SKM-1 (cell line): ENCODE data around the gene INMT.

Experiments used
- DNase-seq: peaks from one replicate; lab custom pipeline; 2025; ENCODE audit not compliant: unreplicated experiment; lab: John Stamatoyannopoulos, UW

INMT gene

GRCh38 chr7:30780941-30781340 is 29.0 kb downstream of the INMT start:
- no peak for DNase-seq

- no peak for DNase-seq
Measured at GRCh38 chr7:30782690-30783089, 30.8 kb downstream of the INMT start.

GRCh38 chr7:30785786-30786185 is 33.9 kb downstream of the INMT start:
- DNase-seq = no peak

GRCh38 chr7:30787486-30787885 is 35.6 kb downstream of the INMT start:
- DNase-seq = peak; percentile 74

GRCh38 chr7:30788640-30789333 is 36.9 kb downstream of the INMT start:
- DNase-seq = no peak

- peak; percentile 78 for DNase-seq
Measured at GRCh38 chr7:30789334-30789711, 37.4 kb downstream of the INMT start.

GRCh38 chr7:30790356-30790755 is 38.4 kb downstream of the INMT start:
- DNase-seq = no peak

- DNase-seq = no peak
Measured at GRCh38 chr7:30791114-30791513, 39.2 kb downstream of the INMT start.

GRCh38 chr7:30795161-30795948 is 43.4 kb downstream of the INMT start:
- DNase-seq = no peak

- no peak for DNase-seq
Measured at GRCh38 chr7:30796105-30796869, 44.4 kb downstream of the INMT start.

- DNase-seq = no peak
Measured at GRCh38 chr7:30797176-30798040, 45.5 kb downstream of the INMT start.

- peak; percentile 18 for DNase-seq
Measured at GRCh38 chr7:30799206-30799975, 47.5 kb downstream of the INMT start.

- no peak for DNase-seq
Measured at GRCh38 chr7:30799976-30800661, 48.2 kb downstream of the INMT start.

GRCh38 chr7:30800785-30801252 is 48.9 kb downstream of the INMT start:
- peak; percentile 34 for DNase-seq

- no peak for DNase-seq
Measured at GRCh38 chr7:30802812-30803211, 50.9 kb downstream of the INMT start.

GRCh38 chr7:30804078-30804661 is 52.2 kb downstream of the INMT start:
- DNase-seq = no peak

GRCh38 chr7:30805081-30805691 is 53.3 kb downstream of the INMT start:
- no peak for DNase-seq

- DNase-seq = no peak
Measured at GRCh38 chr7:30805931-30806330, 54.0 kb downstream of the INMT start.
